A549 (cell line): ENCODE results near the gene ILDR1. TPM values are rescaled to one million over a fixed set of nuclear protein-coding genes. Genes with fewer than 3 reads are reported as not detected.

Experiments used
- ATAC-seq, 2 experiments: fragments of 200-7000 bp in 1 of 2; fragments of >200 bp in 1 of 2; cut with Nextera tagmentation in 1 of 2; cut with Tn5 transposase in 1 of 2; 3 replicates each; pipeline versions ENCODE4 v1.8.0 to v1.9.1; 2018 to 2020; ENCODE audit warnings: mild to moderate bottlenecking in 1 of 2, moderate library complexity in 1 of 2
- CTCF ChIA-PET: fragments of 300-600 bp; sonication (Branson Sonifier 250); formaldehyde crosslinking; extraction: SDS; loops from one replicate; lab custom pipeline; 2021; ENCODE audit warnings: antibody characterized with exemption, inconsistent platforms; lab: Yijun Ruan, JAX
- POLR2A ChIA-PET: fragments of 350-600 bp; formaldehyde crosslinking; extraction: SDS; loops from one replicate; lab custom pipeline; 2021; ENCODE audit warnings: antibody characterized with exemption, inconsistent platforms; lab: Yijun Ruan, JAX
- DNase-seq, 2 experiments: peaks; one replicate each; pipeline versions ENCODE4 v3.0.0 to v3.0.0-alpha.2; 2011 to 2016; ENCODE audit warnings: low read depth in 1 of 2, low spot score in 1 of 2
- FAIRE-seq: peaks from 2 replicates; lab custom pipeline; 2011; peaks lifted over from hg19 to GRCh38; lab: Jason Lieb, UNC
- H3K27ac ChIP-seq, 2 experiments: fragments of >200 bp; sonication (Bioruptor Twin); formaldehyde crosslinking; 3 replicates each; pipeline ENCODE4 v1.5.1; 2016 to 2017
- H3K4me1 ChIP-seq: fragments of >200 bp; sonication (Bioruptor Twin); formaldehyde crosslinking; 3 replicates; pipeline ENCODE4 v1.6.1; 2016
- H3K4me2 ChIP-seq: fragments of >200 bp; sonication (Bioruptor Twin); formaldehyde crosslinking; 3 replicates; pipeline ENCODE4 v1.6.1; 2016
- H3K4me3 ChIP-seq: fragments of >200 bp; sonication (Bioruptor Twin); formaldehyde crosslinking; 3 replicates; pipeline ENCODE4 v1.5.1; 2016
- H3K9me3 ChIP-seq: fragments of >200 bp; sonication (Bioruptor Twin); formaldehyde crosslinking; 3 replicates; pipeline ENCODE4 v1.6.1; 2016
- CBX2 ChIP-seq: fragments of 200-600 bp; sonication (generic); IDR thresholded peaks from 2 replicates; pipeline ENCODE4 v1.6.1; 2016; ENCODE audit warnings: low read depth, mild to moderate bottlenecking, borderline replicate concordance
- CBX8 ChIP-seq: fragments of 200-600 bp; sonication (generic); IDR thresholded peaks from 2 replicates; pipeline ENCODE4 v1.6.1; 2016
- CEBPB ChIP-seq, 2 experiments: fragments of >200 bp in 1 of 2; sonication (Bioruptor Twin) in 1 of 2; formaldehyde crosslinking in 1 of 2; IDR thresholded peaks; 2 replicates each; pipeline ENCODE4 v1.6.1; 2012 to 2016
- CHD2 ChIP-seq: fragments of 150-350 bp; IDR thresholded peaks from 2 replicates; pipeline ENCODE4 v1.6.1; 2014; ENCODE audit warnings: low read length; ENCODE audit not compliant: partially characterized antibody
- CTCF ChIP-seq: fragments of >200 bp; sonication (Bioruptor Twin); formaldehyde crosslinking; IDR thresholded peaks from 3 replicates; pipeline ENCODE4 v1.5.1; 2016
- EHF ChIP-seq: fragments of 250-450 bp; sonication (Bioruptor Pico); IDR thresholded peaks from 2 replicates; pipeline ENCODE4 v1.5.0; 2020; ENCODE audit warnings: mild to moderate bottlenecking
- ESRRA ChIP-seq: fragments of 150-350 bp; IDR thresholded peaks from 2 replicates; pipeline ENCODE4 v1.6.1; 2014; ENCODE audit warnings: mild to moderate bottlenecking, low read length, borderline replicate concordance
- HDAC2 ChIP-seq: fragments of 200-600 bp; sonication (generic); IDR thresholded peaks from 2 replicates; pipeline ENCODE4 v1.6.1; 2016
- HOXA7 ChIP-seq: fragments of 250-450 bp; sonication (Bioruptor Pico); IDR thresholded peaks from 2 replicates; pipeline ENCODE4 v1.5.0; 2020; ENCODE audit warnings: mild to moderate bottlenecking, moderate library complexity
- JUN ChIP-seq, 2 experiments: fragments of >200 bp; sonication (Bioruptor Twin); formaldehyde crosslinking; IDR thresholded peaks; 2 replicates in 1 of 2; 3 replicates in 1 of 2; pipeline ENCODE4 v1.6.1; 2016 to 2017
- JUNB ChIP-seq: fragments of >200 bp; sonication (Bioruptor Twin); formaldehyde crosslinking; IDR thresholded peaks from 2 replicates; pipeline ENCODE4 v1.6.1; 2016
- NFE2L2 ChIP-seq: fragments of 150-350 bp; conservative IDR thresholded peaks from 2 replicates; pipeline ENCODE4 v1.6.1; 2014; ENCODE audit warnings: low read length
- NPAS2 ChIP-seq: fragments of 250-450 bp; sonication (Bioruptor Pico); IDR thresholded peaks from 2 replicates; pipeline ENCODE4 v1.8.0; 2022; ENCODE audit warnings: mild to moderate bottlenecking, moderate library complexity, borderline replicate concordance
- NR3C1 ChIP-seq: fragments of >200 bp; sonication (Bioruptor Twin); formaldehyde crosslinking; IDR thresholded peaks from 3 replicates; pipeline ENCODE4 v1.6.1; 2017
- PBX3 ChIP-seq: IDR thresholded peaks from 2 replicates; pipeline ENCODE4 v1.6.1; 2012
- PHF8 ChIP-seq: fragments of 200-600 bp; sonication (generic); IDR thresholded peaks from 2 replicates; pipeline ENCODE4 v1.6.1; 2016; ENCODE audit warnings: low read depth, mild to moderate bottlenecking, antibody characterized with exemption, moderate library complexity, borderline replicate concordance
- POLR2AphosphoS2 ChIP-seq: conservative IDR thresholded peaks from 2 replicates; pipeline ENCODE4 v1.6.1; 2012; ENCODE audit warnings: low read length, improper control_type of control experiment, inconsistent platforms
- RFX5 ChIP-seq: fragments of 450-650 bp; IDR thresholded peaks from 2 replicates; pipeline ENCODE4 v1.7.1; 2014; ENCODE audit warnings: antibody characterized with exemption, mild to moderate bottlenecking, moderate library complexity
- TFCP2L1 ChIP-seq: fragments of 250-450 bp; sonication (Bioruptor Pico); IDR thresholded peaks from 2 replicates; pipeline ENCODE4 v1.5.0; 2021; ENCODE audit warnings: mild to moderate bottlenecking
- ZSCAN20 ChIP-seq: fragments of 250-450 bp; sonication (Bioruptor Pico); IDR thresholded peaks from 2 replicates; pipeline ENCODE4 v1.8.0; 2022; ENCODE audit warnings: mild to moderate bottlenecking, moderate library complexity
- WGBS: methylation state at CpG from one replicate; pipeline ENCODE4 v1.1.6; 2017; ENCODE audit errors: missing lambda C conversion rate; 5-methylcytosine and 5-hydroxymethylcytosine counted together
- polyA plus RNA-seq, 4 experiments: library from polyadenylated mRNA; depleted of rRNA in 3 of 4; stranded (reverse); fragments of >200 nt; fragmentation: RNase III in 1 of 4; extraction: RNeasy Plus Mini Kit Qiagen cat#74134 plus additional on column Dnase treatment in 1 of 4; gene quantifications; 2 replicates in 3 of 4; 3 replicates in 1 of 4; pipeline ENCODE4 v1.2.3, GENCODE V29; 2011 to 2017
- TF ChIP-seq, protein P1 (sequence below): fragments of >200 bp; sonication (Bioruptor Twin); formaldehyde crosslinking; IDR thresholded peaks from 3 replicates; pipeline ENCODE4 v1.6.1; 2016
- TF ChIP-seq, protein P2 (sequence below): fragments of 450-650 bp; IDR thresholded peaks from 2 replicates; pipeline ENCODE4 v1.6.1; 2014; ENCODE audit warnings: antibody characterized with exemption

ILDR1 gene
- polyA plus RNA-seq, 2 of the 4 experiments (the other 2 are of a cell fraction), result not detected

GRCh38 chr3:122058294-122058693 is 36.2 kb upstream of the ILDR1 start (continued):
- no peak for TF ChIP-seq PHF8
- no peak for TF ChIP-seq CTCF
- no peak for TF ChIP-seq NR3C1
- no peak for TF ChIP-seq ZSCAN20 (CRISPR knock-in tag)
- TF ChIP-seq PBX3, result no peak
- TF ChIP-seq ESRRA, result no peak
- no peak for TF ChIP-seq CBX2

DNA sequence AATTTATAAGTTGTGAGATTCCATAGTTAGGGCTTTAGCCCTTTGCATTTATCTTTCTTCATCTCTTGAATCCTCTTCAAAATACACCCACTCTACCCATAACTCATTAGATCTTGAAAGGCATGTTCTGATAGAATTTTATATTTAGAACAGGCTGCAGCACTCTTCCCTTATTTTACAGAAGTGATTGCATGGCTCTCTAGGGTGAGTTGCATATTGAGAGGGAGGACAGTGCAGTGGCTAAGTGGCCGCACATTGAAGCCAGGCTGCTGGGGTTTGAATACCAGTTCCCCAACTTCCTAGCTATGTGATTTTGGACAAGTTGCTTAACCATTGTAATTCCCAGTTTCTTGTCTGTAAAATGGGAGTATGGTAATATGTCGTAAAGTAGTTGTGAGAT is 35.6 kb upstream of the ILDR1 start:
- 62% methylated on average over 2 of the region's 2 CpGs for WGBS
- Histone ChIP-seq H3K27ac (no peak overlapping the region), H3K4me1 (no peaks in the 10 kb centered on the region), H3K9me3 (no peaks in the 10 kb centered on the region), H3K4me3 (no peak overlapping the region), H3K4me2 (no peak overlapping the region)
- ATAC-seq (no peak), FAIRE-seq (no peak), DNase-seq (no peak)
- ChIA-PET CTCF (no interaction called here), POLR2A (no interaction called here)
- TF ChIP-seq NPAS2 (CRISPR knock-in tag), result no peak
- no peak for TF ChIP-seq JUN (IDR thresholded peaks at IDR 0.05)
- no peak for TF ChIP-seq HOXA7
- no peak for TF ChIP-seq RFX5
- TF ChIP-seq EHF, result no peak

- ChIA-PET CTCF (no interaction called here), POLR2A (no interaction called here)
- FAIRE-seq (no peak), ATAC-seq (no peak), DNase-seq (no peak)
- Histone ChIP-seq H3K27ac (no peak within 1 kb of the TSS), H3K4me3 (no peak within 1 kb of the TSS), H3K4me2 (no peak within 1 kb of the TSS), H3K4me1 (no peaks in the 10 kb centered on the region), H3K9me3 (no peaks in the 10 kb centered on the region)
- TF ChIP-seq, protein P1, sequence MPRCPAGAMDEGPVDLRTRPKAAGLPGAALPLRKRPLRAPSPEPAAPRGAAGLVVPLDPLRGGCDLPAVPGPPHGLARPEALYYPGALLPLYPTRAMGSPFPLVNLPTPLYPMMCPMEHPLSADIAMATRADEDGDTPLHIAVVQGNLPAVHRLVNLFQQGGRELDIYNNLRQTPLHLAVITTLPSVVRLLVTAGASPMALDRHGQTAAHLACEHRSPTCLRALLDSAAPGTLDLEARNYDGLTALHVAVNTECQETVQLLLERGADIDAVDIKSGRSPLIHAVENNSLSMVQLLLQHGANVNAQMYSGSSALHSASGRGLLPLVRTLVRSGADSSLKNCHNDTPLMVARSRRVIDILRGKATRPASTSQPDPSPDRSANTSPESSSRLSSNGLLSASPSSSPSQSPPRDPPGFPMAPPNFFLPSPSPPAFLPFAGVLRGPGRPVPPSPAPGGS, result no peak
- TF ChIP-seq POLR2AphosphoS2, result no peak
- TF ChIP-seq, protein P2, sequence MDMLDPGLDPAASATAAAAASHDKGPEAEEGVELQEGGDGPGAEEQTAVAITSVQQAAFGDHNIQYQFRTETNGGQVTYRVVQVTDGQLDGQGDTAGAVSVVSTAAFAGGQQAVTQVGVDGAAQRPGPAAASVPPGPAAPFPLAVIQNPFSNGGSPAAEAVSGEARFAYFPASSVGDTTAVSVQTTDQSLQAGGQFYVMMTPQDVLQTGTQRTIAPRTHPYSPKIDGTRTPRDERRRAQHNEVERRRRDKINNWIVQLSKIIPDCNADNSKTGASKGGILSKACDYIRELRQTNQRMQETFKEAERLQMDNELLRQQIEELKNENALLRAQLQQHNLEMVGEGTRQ, result no peak
- no peak for TF ChIP-seq CBX8
- TF ChIP-seq JUNB, result no peak
- TF ChIP-seq HDAC2, result no peak
- TF ChIP-seq CHD2, result no peak
- TF ChIP-seq TFCP2L1 (CRISPR knock-in tag), result no peak
- no peak for TF ChIP-seq NFE2L2
- no peak for TF ChIP-seq CEBPB (IDR thresholded peaks at IDR 0.05)
- no peak for TF ChIP-seq EHF
- WGBS, result 30% methylated on average over 3 of the region's 3 CpGs
Measured at GRCh38 chr3:122055215-122055614, 33.2 kb upstream of the ILDR1 start, which contains the start of gene CD86. Gene CD86, plus strand, starts transcription at chr3:122055362. Its CDS starts 128 bp downstream, at chr3:122055490.
